Epithelial cell of prostate (primary cell): ENCODE results near the gene PHPT1.
"Not testable (repeated sequence)": the region's sequence is repeated elsewhere in the genome, so short reads cannot be mapped to it uniquely, and the experiment has no call there.

Experiments
- DNase-seq: peaks from one replicate; pipeline ENCODE4 v3.0.0-alpha.2; 2011; ENCODE audit warnings: low read depth, low spot score
- H3K27ac ChIP-seq: fragments of 450-650 bp; 2 replicates; pipeline ENCODE4 v1.5.1; 2017; ENCODE audit warnings: mild to moderate bottlenecking

The PHPT1 gene

GRCh38 chr9:136835932-136836904 lies 13.0 kb upstream of the PHPT1 start:
- no peak overlapping the region for H3K27ac ChIP-seq
- no peak for DNase-seq

GRCh38 chr9:136837146-136837855 lies 11.9 kb upstream of the PHPT1 start:
- no peak overlapping the region for H3K27ac ChIP-seq
- no peak for DNase-seq

GRCh38 chr9:136837856-136838277 lies 11.3 kb upstream of the PHPT1 start:
- DNase-seq = not testable (repeated sequence)

GRCh38 chr9:136838314-136839228 lies 10.6 kb upstream of the PHPT1 start:
- no peak overlapping the region for H3K27ac ChIP-seq
- DNase-seq = no peak

More at GRCh38 chr9:136837856-136838277, 11.3 kb upstream of the PHPT1 start:
- not testable (repeated sequence) for H3K27ac ChIP-seq

GRCh38 chr9:136839229-136840139 lies 9.7 kb upstream of the PHPT1 start:
- H3K27ac ChIP-seq = no peak overlapping the region
- no peak for DNase-seq

- DNase-seq = no peak
- H3K27ac ChIP-seq = no peak overlapping the region
Observed at GRCh38 chr9:136840140-136840876, 8.9 kb upstream of the PHPT1 start.

- no peak overlapping the region for H3K27ac ChIP-seq
- no peak for DNase-seq
Observed at GRCh38 chr9:136840877-136841645, 8.1 kb upstream of the PHPT1 start.

- not testable (repeated sequence) for DNase-seq, H3K27ac ChIP-seq
Observed at GRCh38 chr9:136841646-136842379, 7.4 kb upstream of the PHPT1 start.

GRCh38 chr9:136842380-136842948 lies 6.7 kb upstream of the PHPT1 start, which contains the start of gene AJM1:
TSS of gene AJM1 (plus strand) at chr9:136842478. CDS start at chr9:136844415, 1,937 bp downstream.
- not testable (repeated sequence) for H3K27ac ChIP-seq, DNase-seq

- H3K27ac ChIP-seq, DNase-seq: not testable (repeated sequence)
Observed at GRCh38 chr9:136843159-136843800, 5.9 kb upstream of the PHPT1 start.

- not testable (repeated sequence) for H3K27ac ChIP-seq, DNase-seq
Observed at GRCh38 chr9:136843801-136844740, 5.1 kb upstream of the PHPT1 start.

GRCh38 chr9:136844761-136845464 lies 4.3 kb upstream of the PHPT1 start:
- no peak for DNase-seq
- H3K27ac ChIP-seq = no peak overlapping the region

GRCh38 chr9:136845465-136846260 lies 3.5 kb upstream of the PHPT1 start:
- H3K27ac ChIP-seq = no peak overlapping the region
- no peak for DNase-seq
